ENCODE data around the gene TRAPPC12.

DNA sequence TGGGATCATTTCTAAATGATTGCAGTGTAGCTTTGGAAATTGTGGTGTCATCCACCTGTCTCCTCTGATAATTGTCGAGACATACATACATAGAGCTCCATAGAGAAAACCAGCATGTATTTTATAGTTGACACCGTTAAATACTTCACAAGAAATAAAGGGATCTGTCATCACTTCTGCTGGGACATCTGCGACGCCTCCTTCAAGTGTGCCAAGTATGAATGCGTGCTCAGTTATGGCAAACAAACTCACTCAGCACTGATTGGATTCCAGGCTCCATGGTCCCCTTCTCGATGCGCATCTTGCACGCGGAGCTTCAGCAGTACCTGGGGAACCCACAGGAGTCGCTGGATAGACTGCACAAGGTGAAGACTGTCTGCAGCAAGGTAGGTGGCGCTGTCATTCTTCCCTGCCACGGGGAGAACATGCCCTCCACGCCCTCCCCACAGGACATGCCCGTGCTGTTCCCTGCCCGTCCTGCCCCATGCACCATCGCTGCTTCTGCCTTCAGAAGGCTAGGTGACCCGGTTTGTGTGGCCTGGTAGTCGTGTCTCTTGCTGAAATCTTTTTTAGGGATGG lies 64.1 kb downstream of the TRAPPC12 start:
- TF ChIP-seq CTCF (IDR thresholded peaks at IDR 0.05): no peak
- no peak for TF ChIP-seq POLR2AphosphoS5 (IDR thresholded peaks at IDR 0.05)
- no peak for TF ChIP-seq POLR2A (IDR thresholded peaks at IDR 0.05)
- TF ChIP-seq EP300 (IDR thresholded peaks at IDR 0.05): no peak
